Measurements from ENCODE around the gene BLOC1S3.

Gene BLOC1S3

GRCh38 chr19:45139286-45140143 is 39.1 kb upstream of the BLOC1S3 start:
- Histone ChIP-seq H3K4me1 (ENCODE audit: control insufficient read depth, insufficient read depth, low read length, poor library complexity, severe bottlenecking) (peaks cover 7% of the 10 kb centered on the region), H3K4me3 (ENCODE audit: extremely low read depth, insufficient read depth, low read length, poor library complexity, severe bottlenecking) (no peak overlapping the region), H3K27ac (ENCODE audit: low read depth, low read length, severe bottlenecking) (no peak overlapping the region), H3K9me3 (ENCODE audit: control insufficient read depth, low read length) (no peaks in the 10 kb centered on the region), H3K36me3 (ENCODE audit: control insufficient read depth, insufficient read depth, low read length) (peaks cover 35% of the 10 kb centered on the region)
- 98% methylated on average over 13 to 24 of the region's 24 CpGs for WGBS, 2 experiments (ENCODE audit: insufficient coverage in 2 of 2)

GRCh38 chr19:45140144-45140503 is 38.5 kb upstream of the BLOC1S3 start:
- Histone ChIP-seq H3K36me3 (ENCODE audit: control insufficient read depth, insufficient read depth, low read length) (peaks cover 37% of the 10 kb centered on the region), H3K9me3 (ENCODE audit: control insufficient read depth, low read length) (no peaks in the 10 kb centered on the region), H3K4me3 (ENCODE audit: extremely low read depth, insufficient read depth, low read length, poor library complexity, severe bottlenecking) (no peak overlapping the region), H3K27ac (ENCODE audit: low read depth, low read length, severe bottlenecking) (no peak overlapping the region), H3K4me1 (ENCODE audit: control insufficient read depth, insufficient read depth, low read length, poor library complexity, severe bottlenecking) (peaks cover 7% of the 10 kb centered on the region)
- 96 to 100% methylated on average over 3 to 4 of the region's 8 CpGs for WGBS, 2 experiments (ENCODE audit: insufficient coverage in 2 of 2)

GRCh38 chr19:45140533-45140932 is 38.1 kb upstream of the BLOC1S3 start:
- peaks cover 37% of the 10 kb centered on the region for H3K36me3 ChIP-seq (ENCODE audit: control insufficient read depth, insufficient read depth, low read length)
- no peaks in the 10 kb centered on the region for H3K9me3 ChIP-seq (ENCODE audit: control insufficient read depth, low read length)
- WGBS, 2 experiments (ENCODE audit: insufficient coverage in 2 of 2): 97 to 98% methylated on average over 5 to 10 of the region's 11 CpGs
- peaks cover 7% of the 10 kb centered on the region for H3K4me1 ChIP-seq (ENCODE audit: control insufficient read depth, insufficient read depth, low read length, poor library complexity, severe bottlenecking)
- no peak overlapping the region for H3K4me3 ChIP-seq (ENCODE audit: extremely low read depth, insufficient read depth, low read length, poor library complexity, severe bottlenecking)
- no peak overlapping the region for H3K27ac ChIP-seq (ENCODE audit: low read depth, low read length, severe bottlenecking)

- WGBS, 2 experiments (ENCODE audit: insufficient coverage in 2 of 2): 92 to 98% methylated on average over 19 to 22 of the region's 28 CpGs
- Histone ChIP-seq H3K36me3 (ENCODE audit: control insufficient read depth, insufficient read depth, low read length) (peaks cover 40% of the 10 kb centered on the region), H3K9me3 (ENCODE audit: control insufficient read depth, low read length) (no peaks in the 10 kb centered on the region), H3K27ac (ENCODE audit: low read depth, low read length, severe bottlenecking) (no peak overlapping the region), H3K4me1 (ENCODE audit: control insufficient read depth, insufficient read depth, low read length, poor library complexity, severe bottlenecking) (peaks cover 3% of the 10 kb centered on the region), H3K4me3 (ENCODE audit: extremely low read depth, insufficient read depth, low read length, poor library complexity, severe bottlenecking) (no peak overlapping the region)
Observed at GRCh38 chr19:45141203-45141900, 37.2 kb upstream of the BLOC1S3 start.

GRCh38 chr19:45142016-45142725 is 36.4 kb upstream of the BLOC1S3 start:
- H3K36me3 ChIP-seq (ENCODE audit: control insufficient read depth, insufficient read depth, low read length): peaks cover 45% of the 10 kb centered on the region
- H3K4me3 ChIP-seq (ENCODE audit: extremely low read depth, insufficient read depth, low read length, poor library complexity, severe bottlenecking): no peak overlapping the region
- H3K27ac ChIP-seq (ENCODE audit: low read depth, low read length, severe bottlenecking): no peak overlapping the region
- WGBS, 2 experiments (ENCODE audit: insufficient coverage in 2 of 2): 97% methylated on average over 28 to 33 of the region's 33 CpGs
- no peaks in the 10 kb centered on the region for H3K9me3 ChIP-seq (ENCODE audit: control insufficient read depth, low read length)
- H3K4me1 ChIP-seq (ENCODE audit: control insufficient read depth, insufficient read depth, low read length, poor library complexity, severe bottlenecking): no peaks in the 10 kb centered on the region

GRCh38 chr19:45142726-45143110 is 35.9 kb upstream of the BLOC1S3 start:
- no peak overlapping the region for H3K4me3 ChIP-seq (ENCODE audit: extremely low read depth, insufficient read depth, low read length, poor library complexity, severe bottlenecking)
- no peak overlapping the region for H3K27ac ChIP-seq (ENCODE audit: low read depth, low read length, severe bottlenecking)
- H3K9me3 ChIP-seq (ENCODE audit: control insufficient read depth, low read length): no peaks in the 10 kb centered on the region
- H3K36me3 ChIP-seq (ENCODE audit: control insufficient read depth, insufficient read depth, low read length): peaks cover 47% of the 10 kb centered on the region
- no peaks in the 10 kb centered on the region for H3K4me1 ChIP-seq (ENCODE audit: control insufficient read depth, insufficient read depth, low read length, poor library complexity, severe bottlenecking)
- 88 to 96% methylated on average over 5 to 9 of the region's 9 CpGs for WGBS, 2 experiments (ENCODE audit: insufficient coverage in 2 of 2)

GRCh38 chr19:45144431-45145269 is 33.9 kb upstream of the BLOC1S3 start:
- 97 to 99% methylated on average over 45 to 49 of the region's 53 CpGs for WGBS, 2 experiments (ENCODE audit: insufficient coverage in 2 of 2)

GRCh38 chr19:45145270-45146189 is 33.1 kb upstream of the BLOC1S3 start:
- no peak overlapping the region for H3K4me3 ChIP-seq (ENCODE audit: extremely low read depth, insufficient read depth, low read length, poor library complexity, severe bottlenecking)
- no peaks in the 10 kb centered on the region for H3K9me3 ChIP-seq (ENCODE audit: control insufficient read depth, low read length)

More at GRCh38 chr19:45144431-45145269, 33.9 kb upstream of the BLOC1S3 start:
- Histone ChIP-seq H3K4me3 (ENCODE audit: extremely low read depth, insufficient read depth, low read length, poor library complexity, severe bottlenecking) (no peak overlapping the region), H3K27ac (ENCODE audit: low read depth, low read length, severe bottlenecking) (no peak overlapping the region), H3K4me1 (ENCODE audit: control insufficient read depth, insufficient read depth, low read length, poor library complexity, severe bottlenecking) (no peaks in the 10 kb centered on the region), H3K36me3 (ENCODE audit: control insufficient read depth, insufficient read depth, low read length) (peaks cover 52% of the 10 kb centered on the region), H3K9me3 (ENCODE audit: control insufficient read depth, low read length) (no peaks in the 10 kb centered on the region)

GRCh38 chr19:45146251-45146650 is 32.3 kb upstream of the BLOC1S3 start:
- H3K27ac ChIP-seq (ENCODE audit: low read depth, low read length, severe bottlenecking): no peak overlapping the region
- no peaks in the 10 kb centered on the region for H3K4me1 ChIP-seq (ENCODE audit: control insufficient read depth, insufficient read depth, low read length, poor library complexity, severe bottlenecking)
- H3K36me3 ChIP-seq (ENCODE audit: control insufficient read depth, insufficient read depth, low read length): peaks cover 43% of the 10 kb centered on the region
- 89 to 92% methylated on average over 9 to 10 of the region's 13 CpGs for WGBS, 2 experiments (ENCODE audit: insufficient coverage in 2 of 2)
- H3K4me3 ChIP-seq (ENCODE audit: extremely low read depth, insufficient read depth, low read length, poor library complexity, severe bottlenecking): no peak overlapping the region
- no peaks in the 10 kb centered on the region for H3K9me3 ChIP-seq (ENCODE audit: control insufficient read depth, low read length)

More at GRCh38 chr19:45145270-45146189, 33.1 kb upstream of the BLOC1S3 start:
- 97 to 98% methylated on average over 36 of the region's 54 CpGs for WGBS, 2 experiments (ENCODE audit: insufficient coverage in 2 of 2)
- no peak overlapping the region for H3K27ac ChIP-seq (ENCODE audit: low read depth, low read length, severe bottlenecking)
- peaks cover 49% of the 10 kb centered on the region for H3K36me3 ChIP-seq (ENCODE audit: control insufficient read depth, insufficient read depth, low read length)
- H3K4me1 ChIP-seq (ENCODE audit: control insufficient read depth, insufficient read depth, low read length, poor library complexity, severe bottlenecking): no peaks in the 10 kb centered on the region
